Neural cell (in vitro differentiated cells): ENCODE data around the gene NRP2. TPM values are rescaled to one million over a fixed set of nuclear protein-coding genes. Genes with fewer than 3 reads are reported as not detected.

ENCODE experiments used
- H2AFZ ChIP-seq: fragments of 200-600, 300-800 bp; sonication (generic), shearing (Covaris generic); 2 replicates; pipeline ENCODE4 v1.6.0; 2014; ENCODE audit warnings: low read depth, mild to moderate bottlenecking, antibody characterized with exemption, low read length, moderate library complexity
- H3F3A ChIP-seq: fragments of 200-600 bp; shearing (Covaris generic); 2 replicates; pipeline ENCODE4 v1.6.1; 2016; ENCODE audit warnings: mild to moderate bottlenecking, moderate library complexity, mixed read lengths, antibody characterized with exemption, low read length; ENCODE audit not compliant: insufficient read depth, poor library complexity, severe bottlenecking
- H3K27ac ChIP-seq: fragments of 200-600, 300-800 bp; sonication (generic), shearing (Covaris generic); 2 replicates; pipeline ENCODE4 v1.5.1; 2014; ENCODE audit warnings: mild to moderate bottlenecking, low read length, moderate library complexity
- H3K27me3 ChIP-seq: fragments of 300-800, 200-600 bp; sonication (generic), shearing (Covaris generic); 2 replicates; pipeline ENCODE4 v1.6.0; 2014; ENCODE audit warnings: mild to moderate bottlenecking, low read depth, low read length, moderate library complexity; ENCODE audit not compliant: insufficient read depth
- H3K36me3 ChIP-seq: fragments of 300-800, 200-600 bp; sonication (generic), shearing (Covaris generic); 2 replicates; pipeline ENCODE4 v1.5.1; 2014; ENCODE audit warnings: mild to moderate bottlenecking, antibody characterized with exemption, low read length, moderate library complexity; ENCODE audit not compliant: insufficient read depth
- H3K4me2 ChIP-seq: fragments of 300-800, 200-600 bp; sonication (generic), shearing (Covaris generic); 2 replicates; pipeline ENCODE4 v1.6.0; 2014; ENCODE audit warnings: mild to moderate bottlenecking, low read length
- H3K4me3 ChIP-seq: fragments of 300-800, 200-600 bp; sonication (generic), shearing (Covaris generic); 2 replicates; pipeline ENCODE4 v1.5.1; 2014; ENCODE audit warnings: mild to moderate bottlenecking, low read length, moderate library complexity
- H3K79me2 ChIP-seq: fragments of 200-600 bp; shearing (Covaris generic); replicated peaks from 2 replicates; pipeline ENCODE4 v1.6.0; 2014; ENCODE audit warnings: mild to moderate bottlenecking, low read length, moderate library complexity; ENCODE audit not compliant: insufficient read depth
- H3K9ac ChIP-seq: fragments of 300-800, 200-600 bp; sonication (generic), shearing (Covaris generic); 2 replicates; pipeline ENCODE4 v1.6.1; 2016; ENCODE audit warnings: mild to moderate bottlenecking, low read length, mixed read lengths
- H3K9me2 ChIP-seq: fragments of 200-600 bp; shearing (Covaris generic); 2 replicates; pipeline ENCODE4 v1.6.1; 2016; ENCODE audit warnings: mild to moderate bottlenecking, low read length, mixed read lengths; ENCODE audit not compliant: insufficient read depth
- H3K9me3 ChIP-seq: fragments of 200-600, 300-800 bp; sonication (generic), shearing (Covaris generic); 2 replicates; pipeline ENCODE4 v1.6.1; 2016; ENCODE audit warnings: mild to moderate bottlenecking, mixed run types, low read length, moderate library complexity, mixed read lengths
- H4K20me1 ChIP-seq: fragments of 200-600 bp; shearing (Covaris generic); 2 replicates; pipeline ENCODE4 v1.6.1; 2016; ENCODE audit warnings: mild to moderate bottlenecking, mixed run types; ENCODE audit not compliant: insufficient read depth
- EP300 ChIP-seq: fragments of 450-650 bp; conservative IDR thresholded peaks from 2 replicates; pipeline ENCODE4 v1.6.1; 2014; ENCODE audit warnings: antibody characterized with exemption, mild to moderate bottlenecking, moderate library complexity; ENCODE audit not compliant: poor library complexity, severe bottlenecking
- EZH2 ChIP-seq: fragments of 200-600, 300-800 bp; shearing (Covaris generic), sonication (generic); IDR thresholded peaks from 2 replicates; pipeline ENCODE4 v1.6.1; 2014; ENCODE audit warnings: antibody characterized with exemption, low read length, borderline replicate concordance, mild to moderate bottlenecking; ENCODE audit not compliant: insufficient read depth, poor library complexity, severe bottlenecking
- MXI1 ChIP-seq: fragments of 450-650 bp; conservative IDR thresholded peaks from 2 replicates; pipeline ENCODE4 v1.6.1; 2014; ENCODE audit warnings: antibody characterized with exemption, mild to moderate bottlenecking; ENCODE audit not compliant: poor library complexity, severe bottlenecking
- POLR2AphosphoS5 ChIP-seq: IDR thresholded peaks from 2 replicates; pipeline ENCODE4 v1.6.1; 2012
- RAD21 ChIP-seq: fragments of 450-650 bp; conservative IDR thresholded peaks from 2 replicates; pipeline ENCODE4 v1.6.1; 2014; ENCODE audit warnings: antibody characterized with exemption, mild to moderate bottlenecking, moderate library complexity
- REST ChIP-seq: IDR thresholded peaks from 2 replicates; pipeline ENCODE4 v1.6.1; 2012; ENCODE audit warnings: borderline replicate concordance
- SMC3 ChIP-seq: fragments of 450-650 bp; conservative IDR thresholded peaks from 2 replicates; pipeline ENCODE4 v1.6.1; 2014; ENCODE audit warnings: antibody characterized with exemption, mild to moderate bottlenecking, moderate library complexity; ENCODE audit not compliant: poor library complexity
- TAF1 ChIP-seq: IDR thresholded peaks from 2 replicates; pipeline ENCODE4 v1.6.1; 2012; ENCODE audit warnings: low read depth
- polyA plus RNA-seq: library from polyadenylated mRNA; depleted of rRNA; stranded (reverse); fragments of >200 nt; gene quantifications from 2 replicates; pipeline ENCODE4 v1.2.3, GENCODE V29; 2014
- TF ChIP-seq, protein P1 (sequence below): fragments of 450-650 bp; IDR thresholded peaks from 2 replicates; pipeline ENCODE4 v1.5.1; 2014; ENCODE audit warnings: antibody characterized with exemption, mild to moderate bottlenecking, moderate library complexity; ENCODE audit not compliant: poor library complexity, severe bottlenecking

Gene NRP2
- polyA plus RNA-seq, 1 donor from 2014 or later, result 30.2 TPM

- H2AFZ ChIP-seq, result no peak overlapping the region
- TF ChIP-seq EZH2 (no peak), REST (no peak), MXI1 (no peak), TAF1 (no peak), EP300 (no peak)
- H3K36me3 ChIP-seq, result no peaks in the 10 kb centered on the region
- no peak overlapping the region for H3K4me2 ChIP-seq
- no peaks in the 10 kb centered on the region for H3K9me2 ChIP-seq
- H4K20me1 ChIP-seq, result no peaks in the 10 kb centered on the region
- no peak overlapping the region for H3K27ac ChIP-seq
- H3K9ac ChIP-seq, result no peak overlapping the region
- H3K9me3 ChIP-seq, result no peaks in the 10 kb centered on the region
- H3F3A ChIP-seq, result no peaks in the 10 kb centered on the region
- H3K4me3 ChIP-seq, result no peak overlapping the region
- H3K79me2 ChIP-seq, result peaks cover 13% of the 10 kb centered on the region
- no peaks in the 10 kb centered on the region for H3K27me3 ChIP-seq
These were observed 9.8 kb downstream of the NRP2 start for GRCh38 chr2:205692104-205692503.

DNA sequence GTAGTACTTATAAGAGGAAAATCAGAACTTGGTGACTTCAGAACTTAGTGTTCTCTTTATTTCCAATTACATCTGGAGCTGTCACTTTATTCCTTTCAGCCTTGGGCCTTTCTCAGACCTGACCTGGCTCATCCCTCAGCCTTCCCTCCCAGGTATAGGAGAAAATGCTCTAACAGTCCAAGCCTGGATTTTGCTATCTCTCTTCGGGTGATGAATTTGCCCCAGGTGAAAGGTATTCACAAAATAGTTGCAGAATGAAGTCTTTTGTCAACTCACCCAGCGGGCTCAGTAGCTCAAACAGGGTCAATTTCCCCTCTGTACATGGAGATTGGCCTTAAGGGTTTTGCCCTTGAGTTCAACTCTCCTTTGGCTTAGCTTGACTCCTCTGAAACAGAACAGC lies 12.0 kb downstream of the NRP2 start:
- H3K79me2 ChIP-seq, result no peaks in the 10 kb centered on the region

More for the DNA sequence above, 12.0 kb downstream of the NRP2 start:
- Histone ChIP-seq H3K27me3 (no peaks in the 10 kb centered on the region), H3F3A (no peaks in the 10 kb centered on the region), H4K20me1 (no peaks in the 10 kb centered on the region), H3K9me3 (no peaks in the 10 kb centered on the region), H3K9me2 (no peaks in the 10 kb centered on the region), H2AFZ (no peak overlapping the region), H3K9ac (no peak overlapping the region), H3K4me3 (no peak overlapping the region), H3K27ac (no peak overlapping the region), H3K36me3 (peaks cover 9% of the 10 kb centered on the region), H3K4me2 (no peak overlapping the region)
- TF ChIP-seq MXI1, result no peak
- no peak for TF ChIP-seq EZH2
- no peak for TF ChIP-seq REST
- no peak for TF ChIP-seq RAD21
- TF ChIP-seq TAF1, result no peak
- no peak for TF ChIP-seq SMC3
- TF ChIP-seq, protein P1, sequence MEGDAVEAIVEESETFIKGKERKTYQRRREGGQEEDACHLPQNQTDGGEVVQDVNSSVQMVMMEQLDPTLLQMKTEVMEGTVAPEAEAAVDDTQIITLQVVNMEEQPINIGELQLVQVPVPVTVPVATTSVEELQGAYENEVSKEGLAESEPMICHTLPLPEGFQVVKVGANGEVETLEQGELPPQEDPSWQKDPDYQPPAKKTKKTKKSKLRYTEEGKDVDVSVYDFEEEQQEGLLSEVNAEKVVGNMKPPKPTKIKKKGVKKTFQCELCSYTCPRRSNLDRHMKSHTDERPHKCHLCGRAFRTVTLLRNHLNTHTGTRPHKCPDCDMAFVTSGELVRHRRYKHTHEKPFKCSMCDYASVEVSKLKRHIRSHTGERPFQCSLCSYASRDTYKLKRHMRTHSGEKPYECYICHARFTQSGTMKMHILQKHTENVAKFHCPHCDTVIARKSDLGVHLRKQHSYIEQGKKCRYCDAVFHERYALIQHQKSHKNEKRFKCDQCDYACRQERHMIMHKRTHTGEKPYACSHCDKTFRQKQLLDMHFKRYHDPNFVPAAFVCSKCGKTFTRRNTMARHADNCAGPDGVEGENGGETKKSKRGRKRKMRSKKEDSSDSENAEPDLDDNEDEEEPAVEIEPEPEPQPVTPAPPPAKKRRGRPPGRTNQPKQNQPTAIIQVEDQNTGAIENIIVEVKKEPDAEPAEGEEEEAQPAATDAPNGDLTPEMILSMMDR, result no peak
- TF ChIP-seq EP300, result no peak
- no peak for TF ChIP-seq POLR2AphosphoS5
